ENCODE data around the gene ANKRD37. TPM values are rescaled to one million over a fixed set of nuclear protein-coding genes. Genes with fewer than 3 reads are reported as not detected.
A peak's percentile ranks its signal among the peaks of the same experiment; 100 is the strongest.

ANKRD37 gene
- total RNA-seq, 1 donor from 2014 or later: 16.3 TPM

DNA sequence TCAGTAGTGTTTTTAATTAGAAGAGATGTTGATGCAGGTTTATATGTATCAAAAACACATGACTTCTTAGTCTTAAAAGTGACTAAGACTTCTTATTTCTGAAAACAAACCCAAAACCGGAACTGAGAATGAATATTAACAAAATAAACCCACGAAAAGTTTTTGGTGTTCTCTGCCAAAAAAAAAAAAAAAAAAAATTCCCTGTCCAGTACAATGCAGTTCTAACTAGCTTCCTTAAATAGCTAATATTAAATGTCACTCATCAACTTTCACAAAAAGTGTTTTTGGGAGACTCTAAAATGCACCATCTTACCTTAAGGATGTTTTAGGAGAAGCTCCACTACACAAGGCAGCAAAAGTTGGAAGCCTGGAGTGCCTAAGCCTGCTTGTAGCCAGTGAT is 2.0 kb downstream of the ANKRD37 start:
- no peaks in the 10 kb centered on the region for H3K9me3 ChIP-seq (ENCODE audit: low read depth)

GRCh38 chr4:185399466-185399865 is 2.8 kb downstream of the ANKRD37 start:
- H3K4me2 ChIP-seq: no peak overlapping the region
- no peak overlapping the region for H3K4me3 ChIP-seq
- H3K79me2 ChIP-seq (ENCODE audit: low read depth): no peaks in the 10 kb centered on the region
- H3K4me3 Mint-ChIP-seq: no peak overlapping the region
- no peak overlapping the region for H2AFZ ChIP-seq (replicated peaks)
- peaks cover 20% of the 10 kb centered on the region for H3K4me1 Mint-ChIP-seq
- H3K27me3 ChIP-seq: peaks cover 12% of the 10 kb centered on the region
- DNase-seq (ENCODE audit: low spot score): no peak
- peaks cover 12% of the 10 kb centered on the region for H3K4me1 ChIP-seq
- H3K36me3 Mint-ChIP-seq: peaks cover 12% of the 10 kb centered on the region
- peaks cover 5% of the 10 kb centered on the region for H3K27me3 Mint-ChIP-seq (ENCODE audit: insufficient read depth, low read depth)
- H3K9ac ChIP-seq: no peak overlapping the region
- no peaks in the 10 kb centered on the region for H3K9me3 ChIP-seq (ENCODE audit: low read depth)
- H3K36me3 ChIP-seq: peaks cover 9% of the 10 kb centered on the region
- no peak overlapping the region for H3K27ac Mint-ChIP-seq
- TF ChIP-seq EZH2 (IDR thresholded peaks at IDR 0.05) (no peak), EZH2phosphoT487 (IDR thresholded peaks at IDR 0.05) (no peak)
- TF ChIP-seq, protein P1, sequence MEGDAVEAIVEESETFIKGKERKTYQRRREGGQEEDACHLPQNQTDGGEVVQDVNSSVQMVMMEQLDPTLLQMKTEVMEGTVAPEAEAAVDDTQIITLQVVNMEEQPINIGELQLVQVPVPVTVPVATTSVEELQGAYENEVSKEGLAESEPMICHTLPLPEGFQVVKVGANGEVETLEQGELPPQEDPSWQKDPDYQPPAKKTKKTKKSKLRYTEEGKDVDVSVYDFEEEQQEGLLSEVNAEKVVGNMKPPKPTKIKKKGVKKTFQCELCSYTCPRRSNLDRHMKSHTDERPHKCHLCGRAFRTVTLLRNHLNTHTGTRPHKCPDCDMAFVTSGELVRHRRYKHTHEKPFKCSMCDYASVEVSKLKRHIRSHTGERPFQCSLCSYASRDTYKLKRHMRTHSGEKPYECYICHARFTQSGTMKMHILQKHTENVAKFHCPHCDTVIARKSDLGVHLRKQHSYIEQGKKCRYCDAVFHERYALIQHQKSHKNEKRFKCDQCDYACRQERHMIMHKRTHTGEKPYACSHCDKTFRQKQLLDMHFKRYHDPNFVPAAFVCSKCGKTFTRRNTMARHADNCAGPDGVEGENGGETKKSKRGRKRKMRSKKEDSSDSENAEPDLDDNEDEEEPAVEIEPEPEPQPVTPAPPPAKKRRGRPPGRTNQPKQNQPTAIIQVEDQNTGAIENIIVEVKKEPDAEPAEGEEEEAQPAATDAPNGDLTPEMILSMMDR (IDR thresholded peaks at IDR 0.05): no peak
- H4K20me1 ChIP-seq (ENCODE audit: low read depth): no peaks in the 10 kb centered on the region
- peaks cover 37% of the 10 kb centered on the region for H3F3A ChIP-seq (ENCODE audit: low read depth)
- no peak overlapping the region for H3K27ac ChIP-seq
- H3K9me3 Mint-ChIP-seq: no peaks in the 10 kb centered on the region

More for the DNA sequence above, 2.0 kb downstream of the ANKRD37 start:
- Histone ChIP-seq H3K4me2 (no peak overlapping the region), H3K4me3 (no peak overlapping the region), H4K20me1 (ENCODE audit: low read depth) (no peaks in the 10 kb centered on the region), H3K4me1 (peaks cover 12% of the 10 kb centered on the region), H3K36me3 (peaks cover 9% of the 10 kb centered on the region), H3K27ac (no peak overlapping the region), H3K79me2 (ENCODE audit: low read depth) (no peaks in the 10 kb centered on the region), H2AFZ (replicated peaks) (no peak overlapping the region), H3K27me3 (peaks cover 12% of the 10 kb centered on the region), H3F3A (ENCODE audit: low read depth) (peaks cover 38% of the 10 kb centered on the region), H3K9ac (no peak overlapping the region)
- peaks cover 5% of the 10 kb centered on the region for H3K27me3 Mint-ChIP-seq (ENCODE audit: insufficient read depth, low read depth)
- H3K27ac Mint-ChIP-seq: no peak overlapping the region
- H3K4me3 Mint-ChIP-seq: peak overlapping the region; percentile 33
- peaks cover 22% of the 10 kb centered on the region for H3K4me1 Mint-ChIP-seq
- peaks cover 10% of the 10 kb centered on the region for H3K36me3 Mint-ChIP-seq
- H3K9me3 Mint-ChIP-seq: no peaks in the 10 kb centered on the region
- TF ChIP-seq, protein P1 (IDR thresholded peaks at IDR 0.05): no peak
- TF ChIP-seq EZH2 (IDR thresholded peaks at IDR 0.05) (no peak), EZH2phosphoT487 (IDR thresholded peaks at IDR 0.05) (no peak)
- DNase-seq (ENCODE audit: low spot score): no peak

GRCh38 chr4:185404031-185404430 is 7.4 kb downstream of the ANKRD37 start:
- Mint-ChIP-seq H3K4me1 (peaks cover 3% of the 10 kb centered on the region), H3K36me3 (peaks cover 19% of the 10 kb centered on the region), H3K27me3 (ENCODE audit: insufficient read depth, low read depth) (no peaks in the 10 kb centered on the region), H3K9me3 (no peaks in the 10 kb centered on the region), H3K4me3 (no peak overlapping the region), H3K27ac (no peak overlapping the region)
- no peak overlapping the region for H3K27ac ChIP-seq
- no peak overlapping the region for H3K4me2 ChIP-seq
- no peaks in the 10 kb centered on the region for H3F3A ChIP-seq (ENCODE audit: low read depth)
- H3K27me3 ChIP-seq: no peaks in the 10 kb centered on the region
- no peak overlapping the region for H3K9ac ChIP-seq
- H3K79me2 ChIP-seq (ENCODE audit: low read depth): no peaks in the 10 kb centered on the region
- H3K36me3 ChIP-seq: peaks cover 9% of the 10 kb centered on the region
- TF ChIP-seq EZH2 (IDR thresholded peaks at IDR 0.05) (no peak), EZH2phosphoT487 (IDR thresholded peaks at IDR 0.05) (no peak)
- TF ChIP-seq, protein P1 (IDR thresholded peaks at IDR 0.05): no peak
- no peak overlapping the region for H2AFZ ChIP-seq (replicated peaks)
- no peaks in the 10 kb centered on the region for H3K9me3 ChIP-seq (ENCODE audit: low read depth)
- H3K4me3 ChIP-seq: no peak overlapping the region
- no peak for DNase-seq (ENCODE audit: low spot score)
- H4K20me1 ChIP-seq (ENCODE audit: low read depth): no peaks in the 10 kb centered on the region
- H3K4me1 ChIP-seq: no peaks in the 10 kb centered on the region

All from neural progenitor cell (in vitro differentiated cells).